Chondrocyte (in vitro differentiated cells): ENCODE results near the gene DCAF17. TPM values are rescaled to one million over a fixed set of nuclear protein-coding genes. Genes with fewer than 3 reads are reported as not detected.

Experiments used
- DNase-seq: peaks from one replicate; pipeline ENCODE4 v3.0.0; 2021; ENCODE audit warnings: mixed read lengths, low spot score
- H3K27ac Mint-ChIP-seq: one replicate; pipeline ENCODE4 v1.8.0; 2021; ENCODE audit warnings: mild to moderate bottlenecking, moderate library complexity, mixed read lengths; ENCODE audit not compliant: unreplicated experiment
- H3K27me3 Mint-ChIP-seq: 2 replicates; pipeline ENCODE4 v1.8.0; 2021; ENCODE audit warnings: low read depth, mixed read lengths
- H3K36me3 Mint-ChIP-seq: 2 replicates; pipeline ENCODE4 v1.8.0; 2021; ENCODE audit warnings: low read depth, mixed read lengths
- H3K4me1 Mint-ChIP-seq: 2 replicates; pipeline ENCODE4 v1.8.0; 2021; ENCODE audit warnings: low read depth, mild to moderate bottlenecking, mixed read lengths
- H3K4me3 Mint-ChIP-seq: one replicate; pipeline ENCODE4 v1.8.0; 2021; ENCODE audit warnings: mild to moderate bottlenecking, moderate library complexity, mixed read lengths; ENCODE audit not compliant: unreplicated experiment
- H3K9me3 Mint-ChIP-seq: 2 replicates; pipeline ENCODE4 v1.8.0; 2021; ENCODE audit warnings: low read depth, mixed read lengths
- total RNA-seq: library from RNA; stranded (reverse); gene quantifications from 3 replicates; pipeline ENCODE4 v1.2.1, GENCODE V29; 2021
- TF ChIP-seq, protein P1 (sequence below): fragments of 200-600 bp; sonication (generic); IDR thresholded peaks from 2 replicates; pipeline ENCODE4 v1.5.0; 2021; ENCODE audit warnings: antibody characterized with exemption, mild to moderate bottlenecking, moderate library complexity

DCAF17 gene
- total RNA-seq, 1 donor from 2014 or later = 18.3 TPM

DNA sequence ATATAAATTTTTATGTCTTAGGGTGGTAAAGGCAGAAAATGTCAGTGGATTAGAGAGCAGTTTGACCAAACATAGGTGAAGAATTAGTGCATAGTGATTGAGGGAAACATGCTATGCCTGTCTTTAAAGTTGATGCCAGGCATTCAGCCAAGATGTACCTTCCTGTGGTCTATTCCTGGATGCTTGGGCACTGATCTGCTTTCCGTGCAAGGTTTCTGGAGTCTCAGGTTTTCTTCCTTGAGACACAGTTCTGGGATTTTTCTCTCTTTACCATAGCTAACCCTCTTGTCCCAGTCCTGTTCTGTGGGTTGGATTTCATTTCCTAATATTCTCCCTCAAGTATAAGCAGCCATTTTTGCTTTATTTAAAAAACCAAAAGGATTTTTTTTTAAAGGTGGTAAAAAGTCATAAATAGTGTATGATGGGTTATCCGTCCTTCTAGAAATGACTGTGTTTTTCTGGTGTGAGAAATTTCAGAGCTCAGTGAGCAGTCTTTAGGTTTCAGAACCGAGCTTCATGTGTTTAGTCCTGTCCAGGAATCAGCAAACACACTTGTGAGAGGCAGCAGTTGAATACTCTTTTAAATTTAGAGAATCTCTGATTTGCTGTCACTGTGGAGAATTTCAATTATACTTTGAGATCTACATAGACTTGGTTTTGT, 45.3 kb downstream of the DCAF17 start:
- TF ChIP-seq, protein P1, sequence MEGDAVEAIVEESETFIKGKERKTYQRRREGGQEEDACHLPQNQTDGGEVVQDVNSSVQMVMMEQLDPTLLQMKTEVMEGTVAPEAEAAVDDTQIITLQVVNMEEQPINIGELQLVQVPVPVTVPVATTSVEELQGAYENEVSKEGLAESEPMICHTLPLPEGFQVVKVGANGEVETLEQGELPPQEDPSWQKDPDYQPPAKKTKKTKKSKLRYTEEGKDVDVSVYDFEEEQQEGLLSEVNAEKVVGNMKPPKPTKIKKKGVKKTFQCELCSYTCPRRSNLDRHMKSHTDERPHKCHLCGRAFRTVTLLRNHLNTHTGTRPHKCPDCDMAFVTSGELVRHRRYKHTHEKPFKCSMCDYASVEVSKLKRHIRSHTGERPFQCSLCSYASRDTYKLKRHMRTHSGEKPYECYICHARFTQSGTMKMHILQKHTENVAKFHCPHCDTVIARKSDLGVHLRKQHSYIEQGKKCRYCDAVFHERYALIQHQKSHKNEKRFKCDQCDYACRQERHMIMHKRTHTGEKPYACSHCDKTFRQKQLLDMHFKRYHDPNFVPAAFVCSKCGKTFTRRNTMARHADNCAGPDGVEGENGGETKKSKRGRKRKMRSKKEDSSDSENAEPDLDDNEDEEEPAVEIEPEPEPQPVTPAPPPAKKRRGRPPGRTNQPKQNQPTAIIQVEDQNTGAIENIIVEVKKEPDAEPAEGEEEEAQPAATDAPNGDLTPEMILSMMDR = no peak
- H3K9me3 Mint-ChIP-seq = no peaks in the 10 kb centered on the region
- no peaks in the 10 kb centered on the region for H3K27me3 Mint-ChIP-seq
- H3K36me3 Mint-ChIP-seq = peaks cover 11% of the 10 kb centered on the region
- H3K4me3 Mint-ChIP-seq = no peak overlapping the region
- no peak for DNase-seq
- peaks cover 23% of the 10 kb centered on the region for H3K4me1 Mint-ChIP-seq
- no peak overlapping the region for H3K27ac Mint-ChIP-seq

DNA sequence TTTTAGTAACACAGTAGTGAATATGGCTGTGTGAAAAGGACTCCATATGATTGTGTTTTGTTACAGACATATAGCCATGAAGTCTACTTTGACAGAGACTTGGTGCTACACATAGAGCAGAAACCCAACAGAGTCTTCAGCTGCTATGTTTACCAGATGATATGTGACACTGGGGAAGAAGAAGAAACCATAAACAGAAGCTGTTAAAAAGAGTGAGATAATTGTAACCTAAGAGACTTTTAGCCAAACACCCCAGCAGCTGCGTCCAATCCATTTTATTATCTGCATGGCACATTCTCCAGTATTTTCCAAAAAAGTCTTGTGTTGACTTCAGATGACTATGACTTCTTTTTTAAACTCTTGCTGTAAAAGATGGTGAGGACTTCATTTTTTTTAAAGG, 46.9 kb downstream of the DCAF17 start:
- DNase-seq = no peak
- no peak overlapping the region for H3K4me3 Mint-ChIP-seq
- no peaks in the 10 kb centered on the region for H3K9me3 Mint-ChIP-seq
- peaks cover 7% of the 10 kb centered on the region for H3K36me3 Mint-ChIP-seq
- TF ChIP-seq, protein P1 = no peak
- no peaks in the 10 kb centered on the region for H3K27me3 Mint-ChIP-seq
- H3K27ac Mint-ChIP-seq = no peak overlapping the region
- H3K4me1 Mint-ChIP-seq = peaks cover 23% of the 10 kb centered on the region

DNA sequence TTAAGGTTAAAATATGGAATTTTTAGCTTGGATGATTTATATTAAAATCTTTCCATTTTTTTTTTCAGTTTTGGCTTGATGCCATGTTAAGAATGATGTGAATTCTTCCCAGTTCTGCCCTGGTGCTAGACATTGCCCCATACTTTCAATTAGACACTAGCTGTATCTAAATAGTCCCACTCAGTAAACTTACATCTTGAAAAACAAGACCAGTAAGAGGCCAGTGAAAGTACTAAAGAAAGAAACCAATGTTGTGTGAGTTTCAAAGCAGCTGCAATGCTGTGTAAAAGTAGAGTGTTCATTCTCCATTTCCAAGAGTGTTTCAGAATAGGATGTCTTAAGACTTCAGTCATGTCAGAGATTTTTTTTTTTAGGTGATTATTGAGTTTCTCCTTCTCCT, 48.3 kb downstream of the DCAF17 start:
- DNase-seq = no peak
- peak overlapping the region; percentile 55 for H3K27ac Mint-ChIP-seq
- no peaks in the 10 kb centered on the region for H3K9me3 Mint-ChIP-seq
- peaks cover 23% of the 10 kb centered on the region for H3K4me1 Mint-ChIP-seq
- TF ChIP-seq, protein P1 = no peak
- H3K27me3 Mint-ChIP-seq = no peaks in the 10 kb centered on the region
- no peak overlapping the region for H3K4me3 Mint-ChIP-seq
- peaks cover 7% of the 10 kb centered on the region for H3K36me3 Mint-ChIP-seq

DNA sequence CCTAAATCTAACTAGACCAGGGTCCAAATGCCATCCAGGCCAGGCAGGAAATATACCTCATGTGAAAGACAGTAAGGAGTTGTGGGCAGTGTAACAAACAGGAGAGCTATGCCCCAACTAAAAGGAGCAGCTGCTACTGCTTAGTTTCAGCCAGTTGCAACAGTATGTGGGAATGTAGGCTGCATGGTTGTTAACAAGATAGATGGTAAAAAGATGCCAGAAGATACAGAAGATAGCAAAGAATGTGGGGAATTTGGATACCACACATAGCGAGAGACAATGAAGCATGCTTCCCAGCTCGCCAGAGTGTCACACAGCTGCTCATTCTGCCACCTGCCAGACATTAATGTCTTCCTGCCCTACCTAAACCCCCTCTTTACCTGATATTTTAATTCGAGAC, 48.9 kb downstream of the DCAF17 start:
- TF ChIP-seq, protein P1 = no peak
- peaks cover 7% of the 10 kb centered on the region for H3K36me3 Mint-ChIP-seq
- H3K27ac Mint-ChIP-seq = peak overlapping the region; percentile 55
- H3K4me1 Mint-ChIP-seq = peaks cover 23% of the 10 kb centered on the region
- DNase-seq = no peak
- no peaks in the 10 kb centered on the region for H3K27me3 Mint-ChIP-seq
- H3K9me3 Mint-ChIP-seq = no peaks in the 10 kb centered on the region
- H3K4me3 Mint-ChIP-seq = no peak overlapping the region

DNA sequence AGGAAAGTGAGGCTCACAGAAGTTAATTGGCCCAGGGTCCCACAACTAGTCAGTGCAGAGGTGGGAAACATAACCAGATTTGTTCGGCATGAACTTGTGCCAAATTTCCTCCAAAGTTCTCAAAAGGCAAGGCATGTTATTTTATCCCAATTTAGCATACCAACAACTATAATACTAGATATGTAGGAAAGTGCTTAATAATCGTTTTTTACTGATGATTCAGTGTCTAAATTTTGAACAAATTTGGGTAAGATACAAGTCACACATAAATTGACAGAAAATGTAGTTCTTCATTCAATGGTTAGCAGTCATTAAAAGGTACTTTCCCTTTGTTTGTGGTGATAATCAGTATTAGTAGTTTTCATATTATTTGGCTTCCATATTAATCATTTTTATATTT, 49.8 kb downstream of the DCAF17 start:
- DNase-seq = no peak
- peaks cover 7% of the 10 kb centered on the region for H3K36me3 Mint-ChIP-seq
- H3K9me3 Mint-ChIP-seq = no peaks in the 10 kb centered on the region
- no peak overlapping the region for H3K27ac Mint-ChIP-seq
- no peaks in the 10 kb centered on the region for H3K27me3 Mint-ChIP-seq
- peaks cover 20% of the 10 kb centered on the region for H3K4me1 Mint-ChIP-seq
- no peak overlapping the region for H3K4me3 Mint-ChIP-seq
- TF ChIP-seq, protein P1 = no peak
